Measurements from ENCODE around the gene CCKAR. TPM values are rescaled to one million over a fixed set of nuclear protein-coding genes. Genes with fewer than 3 reads are reported as not detected.

Gene CCKAR
- total RNA-seq, 2 experiments from 2014 or later: not detected

DNA sequence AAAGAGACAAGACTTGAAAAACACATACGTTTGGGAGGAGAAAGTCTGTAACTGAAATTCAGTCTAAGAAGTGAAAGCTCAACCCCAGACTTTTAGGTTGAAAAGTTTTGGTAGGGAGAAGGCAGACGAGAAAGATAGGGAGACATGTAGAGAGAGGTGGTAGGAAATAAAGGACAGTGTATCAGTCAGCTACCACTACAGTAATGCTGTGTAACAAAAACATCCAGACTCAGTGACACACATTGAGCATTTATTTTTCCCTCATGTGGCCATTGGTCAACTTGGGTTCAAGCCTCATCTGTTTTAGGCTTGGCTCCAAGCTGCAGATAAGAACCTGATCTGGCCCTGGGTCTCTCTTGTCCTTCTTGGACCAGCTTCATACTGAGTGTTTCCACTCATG lies 26.9 kb downstream of the CCKAR start:
- ChIA-PET CTCF (interaction anchor here (0.6 kb wide), 1 partner anchor 10 kb away, joined by 4 read pairs; no protein-coding TSS in a partner anchor), POLR2A (no interaction called here)

- ChIA-PET CTCF (interaction anchor here (0.6 kb wide), 1 partner anchor 10 kb away, joined by 4 read pairs; no protein-coding TSS in a partner anchor), POLR2A (no interaction called here)
Measured at GRCh38 chr4:26462874-26463273, 27.4 kb downstream of the CCKAR start.

- ChIA-PET CTCF (interaction anchor here (0.7 kb wide), 2 partner anchors 10 to 476 kb away, joined by 3 read pairs; no protein-coding TSS in a partner anchor), POLR2A (no interaction called here)
Measured at GRCh38 chr4:26459756-26460530, 30.3 kb downstream of the CCKAR start.

- CTCF ChIA-PET: interaction anchor here (0.7 to 1.4 kb wide), 6 partner anchors 10 to 922 kb away, joined by 3 read pairs; no protein-coding TSS in a partner anchor
- POLR2A ChIA-PET: no interaction called here
Measured at GRCh38 chr4:26459054-26459755, 31.1 kb downstream of the CCKAR start.

- CTCF ChIA-PET: interaction anchor here (0.6 to 1.4 kb wide), 3 partner anchors 19 to 470 kb away, joined by 3 read pairs; no protein-coding TSS in a partner anchor
- POLR2A ChIA-PET: no interaction called here
Measured at GRCh38 chr4:26458157-26458561, 32.1 kb downstream of the CCKAR start.

DNA sequence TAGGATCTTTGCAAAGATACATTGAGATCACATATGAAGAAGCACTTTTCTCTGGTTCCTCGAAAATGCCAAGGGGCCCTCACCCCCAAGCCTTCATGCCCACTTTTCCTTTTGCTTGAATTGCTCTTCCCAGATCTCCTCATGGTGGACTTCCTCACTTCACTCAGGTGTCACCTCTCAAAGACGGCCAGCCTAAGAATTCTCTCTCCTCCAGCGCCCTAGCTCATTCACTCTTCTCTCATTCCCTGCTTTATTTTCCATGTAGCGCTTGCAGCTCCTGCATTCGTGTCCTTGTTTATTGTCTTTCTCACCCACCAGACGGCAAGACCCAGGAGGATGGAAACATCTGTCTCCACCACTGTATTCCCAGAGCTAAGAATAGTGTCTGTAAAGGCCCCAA lies 32.9 kb downstream of the CCKAR start:
- ChIA-PET CTCF (interaction anchor here (1.2 kb wide), 1 partner anchor 19 kb away, joined by 3 read pairs; no protein-coding TSS in a partner anchor), POLR2A (no interaction called here)

DNA sequence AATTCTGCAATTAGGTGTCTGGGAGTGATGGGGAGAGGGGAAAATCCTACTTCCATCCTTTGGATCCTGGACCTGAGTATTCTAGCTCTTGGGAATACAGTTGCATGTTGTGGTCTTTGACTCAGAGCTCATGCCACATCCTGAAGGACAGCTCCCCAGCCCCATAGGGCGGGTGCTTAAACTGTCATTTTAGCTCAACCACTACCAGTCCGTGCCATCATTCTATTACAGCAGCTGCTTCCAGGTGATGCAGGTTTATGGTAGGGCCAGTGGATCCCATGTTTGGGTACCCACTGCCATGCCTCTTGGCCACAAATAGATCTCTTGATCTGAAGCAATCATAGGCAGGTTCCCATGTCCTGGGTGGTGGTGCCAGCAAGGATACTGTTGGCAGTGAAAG lies 34.7 kb downstream of the CCKAR start:
- ChIA-PET CTCF (no interaction called here), POLR2A (no interaction called here)

- POLR2A ChIA-PET: no interaction called here
Measured at GRCh38 chr4:26454961-26455360, 35.3 kb downstream of the CCKAR start.

GRCh38 chr4:26452565-26453531 lies 37.4 kb downstream of the CCKAR start:
- CTCF ChIA-PET: interaction anchor here (0.7 kb wide), 1 partner anchor 10 kb away, joined by 4 read pairs; no protein-coding TSS in a partner anchor
- POLR2A ChIA-PET: no interaction called here

More at GRCh38 chr4:26454961-26455360, 35.3 kb downstream of the CCKAR start:
- CTCF ChIA-PET: no interaction called here

DNA sequence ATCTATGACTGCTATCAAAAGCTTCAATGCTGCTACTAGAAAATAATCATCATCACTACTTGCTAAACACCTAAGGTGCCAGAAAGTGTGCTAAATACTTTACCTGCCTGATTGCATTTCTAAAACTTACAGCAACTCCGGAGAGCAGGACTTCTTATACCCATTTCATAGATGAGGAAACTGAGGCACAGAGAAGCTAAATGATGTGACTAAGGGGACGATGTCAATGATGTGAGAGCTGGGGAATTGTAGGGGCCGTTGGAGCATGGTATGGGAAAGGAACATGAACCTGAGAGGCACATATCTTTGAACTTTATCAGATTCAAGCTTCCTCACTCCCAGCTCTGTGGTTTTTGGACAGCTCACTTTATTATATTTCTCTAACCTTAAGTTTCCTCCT lies 38.7 kb downstream of the CCKAR start:
- CTCF ChIA-PET: interaction anchor here (0.7 kb wide), 1 partner anchor 19 kb away, joined by 4 read pairs; no protein-coding TSS in a partner anchor

DNA sequence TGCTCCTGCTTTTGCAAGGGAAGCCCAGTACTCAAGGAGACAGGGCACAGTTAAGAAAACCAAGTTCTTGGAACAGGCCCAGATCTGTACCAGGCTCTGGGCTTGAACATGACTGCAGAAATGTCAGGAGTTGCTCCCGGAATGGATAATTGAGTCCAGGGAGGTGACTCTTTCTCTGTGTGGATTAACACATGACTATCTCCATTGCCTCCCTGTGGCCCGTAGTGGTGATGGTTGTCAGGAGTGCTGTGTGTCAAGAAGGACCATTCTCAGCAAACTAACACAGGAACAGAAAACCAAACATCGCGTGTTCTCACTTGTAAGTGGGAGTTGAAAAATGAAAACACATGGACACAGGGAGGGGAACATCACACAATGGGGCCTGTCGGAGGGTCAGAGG lies 39.9 kb downstream of the CCKAR start:
- POLR2A ChIA-PET: no interaction called here
- CTCF ChIA-PET: no interaction called here

More for the DNA sequence above, 38.7 kb downstream of the CCKAR start:
- POLR2A ChIA-PET: no interaction called here

- POLR2A ChIA-PET: no interaction called here
- CTCF ChIA-PET: no interaction called here
Measured at GRCh38 chr4:26447378-26447777, 42.9 kb downstream of the CCKAR start.

DNA sequence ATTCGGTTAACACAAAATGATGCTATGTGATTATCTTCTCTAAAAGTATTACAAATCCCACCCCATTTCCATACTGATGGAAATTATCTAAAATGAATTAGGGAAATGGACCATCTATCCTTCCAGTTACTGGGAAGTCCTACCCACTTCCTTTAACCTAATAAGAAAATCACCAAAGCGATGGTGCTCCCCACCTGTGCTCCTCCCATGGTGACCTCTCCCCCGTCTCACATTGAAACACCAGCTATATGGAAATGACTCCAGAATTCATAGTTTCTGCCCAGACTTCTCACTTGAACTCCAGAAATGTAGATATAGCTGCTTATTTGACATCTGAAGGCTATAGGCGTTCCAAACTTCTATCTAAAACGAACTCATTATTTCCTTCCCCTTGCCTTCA lies 48.5 kb downstream of the CCKAR start:
- ChIA-PET CTCF (no interaction called here), POLR2A (no interaction called here)

GRCh38 chr4:26441102-26441501 lies 49.2 kb downstream of the CCKAR start:
- ChIA-PET POLR2A (no interaction called here), CTCF (no interaction called here)

DNA sequence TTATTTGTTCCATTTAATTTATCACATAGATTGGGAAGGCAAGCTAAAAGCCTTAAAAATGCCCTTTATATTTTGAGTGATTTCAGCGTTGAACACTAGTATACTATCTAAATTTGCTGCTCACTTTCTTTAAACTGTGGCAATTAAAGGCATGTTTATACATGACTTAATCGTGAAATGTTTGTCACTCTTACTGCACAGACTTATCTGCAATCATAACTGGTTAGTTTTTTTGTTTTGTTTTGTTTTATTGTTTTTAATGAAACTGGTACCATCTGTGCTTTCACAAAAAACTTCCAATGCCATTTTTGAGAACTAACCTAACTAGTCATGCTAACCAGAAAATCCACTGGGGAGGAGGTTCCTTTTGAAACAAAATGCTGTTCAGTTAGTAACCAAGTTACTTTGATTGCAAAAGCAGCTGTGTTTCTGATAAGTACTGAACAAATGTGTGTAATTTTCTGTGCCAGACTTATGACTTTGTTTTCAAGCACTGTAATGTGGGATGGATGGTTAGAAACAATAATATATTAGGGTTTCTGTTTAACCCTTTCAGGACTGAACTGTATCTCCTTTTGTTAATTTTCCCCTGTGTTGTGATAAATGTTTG lies 56.1 kb downstream of the CCKAR start:
- ChIA-PET POLR2A (no interaction called here), CTCF (no interaction called here)

DNA sequence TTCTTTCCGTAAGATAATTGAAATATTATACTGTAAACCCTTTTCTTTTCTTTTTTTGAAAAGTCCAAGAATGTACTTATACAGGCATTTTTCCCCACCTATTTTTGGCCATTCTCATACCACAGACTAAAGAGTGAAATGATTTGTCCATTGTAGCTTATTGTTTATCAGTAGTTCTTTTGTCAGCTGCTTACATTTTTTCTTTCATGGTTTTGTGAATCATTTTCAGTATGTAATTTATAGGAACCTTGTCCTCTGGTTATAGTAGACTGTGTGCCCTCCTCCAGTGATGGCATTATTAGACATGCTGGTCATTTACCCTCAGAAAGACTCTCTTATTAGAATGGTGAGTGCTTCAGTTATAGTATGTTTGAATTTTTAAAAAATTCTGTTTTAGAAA lies 56.7 kb downstream of the CCKAR start:
- POLR2A ChIA-PET: no interaction called here
- CTCF ChIA-PET: no interaction called here

DNA sequence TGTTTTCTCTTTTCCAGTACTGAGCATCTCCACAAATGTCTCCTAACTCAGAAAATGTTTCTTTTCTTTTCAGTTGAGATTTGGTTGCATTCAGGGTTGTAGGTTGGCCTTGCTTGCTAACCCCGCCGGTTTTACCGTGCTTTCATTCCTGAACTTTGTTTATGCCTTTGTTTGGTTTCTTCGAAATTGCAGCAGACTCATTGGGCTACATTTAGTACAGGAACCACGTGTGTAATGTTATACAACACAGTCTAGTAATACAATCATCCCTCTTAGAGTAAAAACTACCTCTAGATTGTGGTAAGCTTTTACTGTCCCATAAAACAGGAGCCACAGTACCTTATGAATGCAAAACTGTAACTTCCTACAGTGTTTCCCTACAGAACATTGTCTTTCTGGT lies 57.9 kb downstream of the CCKAR start:
- ChIA-PET CTCF (interaction anchor here (0.9 kb wide), 1 partner anchor 19 kb away, joined by 4 read pairs; no protein-coding TSS in a partner anchor), POLR2A (no interaction called here)

GRCh38 chr4:26431461-26432180 lies 58.7 kb downstream of the CCKAR start:
- CTCF ChIA-PET: interaction anchor here (1.1 kb wide), 1 partner anchor 444 kb away, joined by 3 read pairs; no protein-coding TSS in a partner anchor
- POLR2A ChIA-PET: no interaction called here
